Neural progenitor cell (in vitro differentiated cells): ENCODE measurements around the gene ZKSCAN1. TPM values are rescaled to one million over a fixed set of nuclear protein-coding genes. Genes with fewer than 3 reads are reported as not detected.

Source experiments
- DNase-seq: peaks from one replicate; pipeline ENCODE4 v3.0.0-alpha.2; 2016; ENCODE audit warnings: low spot score
- H2AFZ ChIP-seq: fragments of 200-600 bp; sonication (generic); replicated peaks from 2 replicates; pipeline ENCODE4 v1.6.1; 2016; ENCODE audit warnings: antibody characterized with exemption
- H3F3A ChIP-seq: fragments of 200-600 bp; sonication (generic); 2 replicates; pipeline ENCODE4 v1.6.1; 2016; ENCODE audit warnings: antibody characterized with exemption, low read depth
- H3K27ac ChIP-seq: fragments of 200-600 bp; sonication (generic); 2 replicates; pipeline ENCODE4 v1.5.1; 2016; ENCODE audit warnings: mild to moderate bottlenecking
- H3K27me3 ChIP-seq: fragments of 200-600 bp; sonication (generic); 2 replicates; pipeline ENCODE4 v1.6.1; 2016; ENCODE audit warnings: mild to moderate bottlenecking, moderate library complexity
- H3K36me3 ChIP-seq: fragments of 200-600 bp; sonication (generic); 2 replicates; pipeline ENCODE4 v1.5.1; 2016
- H3K4me1 ChIP-seq: fragments of 200-600 bp; sonication (generic); 2 replicates; pipeline ENCODE4 v1.6.1; 2016; ENCODE audit warnings: mixed run types
- H3K4me2 ChIP-seq: fragments of 200-600 bp; sonication (generic); 2 replicates; pipeline ENCODE4 v1.6.1; 2016
- H3K4me3 ChIP-seq: fragments of 200-600 bp; sonication (generic); 2 replicates; pipeline ENCODE4 v1.5.1; 2016
- H3K79me2 ChIP-seq: fragments of 200-600 bp; sonication (generic); 2 replicates; pipeline ENCODE4 v1.6.1; 2016; ENCODE audit warnings: low read depth
- H3K9ac ChIP-seq: fragments of 200-600 bp; sonication (generic); 2 replicates; pipeline ENCODE4 v1.6.1; 2016
- H3K9me3 ChIP-seq: fragments of 200-600 bp; sonication (generic); 2 replicates; pipeline ENCODE4 v1.5.1; 2016; ENCODE audit warnings: low read depth
- H4K20me1 ChIP-seq: fragments of 200-600 bp; sonication (generic); 2 replicates; pipeline ENCODE4 v1.6.1; 2016; ENCODE audit warnings: low read depth
- H3K27ac Mint-ChIP-seq: 3 replicates; pipeline ENCODE4 v1.8.0; 2021; ENCODE audit warnings: mixed read lengths
- H3K27me3 Mint-ChIP-seq: 2 replicates; pipeline ENCODE4 v1.8.0; 2022; ENCODE audit warnings: low read depth, mild to moderate bottlenecking, inconsistent platforms, moderate library complexity, mixed read lengths; ENCODE audit not compliant: insufficient read depth
- H3K36me3 Mint-ChIP-seq: 3 replicates; pipeline ENCODE4 v1.8.0; 2021; ENCODE audit warnings: mixed read lengths
- H3K4me1 Mint-ChIP-seq: 3 replicates; pipeline ENCODE4 v1.8.0; 2021; ENCODE audit warnings: mixed read lengths
- H3K4me3 Mint-ChIP-seq: 3 replicates; pipeline ENCODE4 v1.8.0; 2021; ENCODE audit warnings: mild to moderate bottlenecking, moderate library complexity, mixed read lengths
- H3K9me3 Mint-ChIP-seq: 3 replicates; pipeline ENCODE4 v1.8.0; 2020; ENCODE audit warnings: mixed read lengths
- CTCF ChIP-seq: fragments of 200-600 bp; sonication (generic); IDR thresholded peaks from 2 replicates; pipeline ENCODE4 v1.5.1; 2017; ENCODE audit warnings: antibody characterized with exemption, mild to moderate bottlenecking
- EZH2 ChIP-seq: fragments of 200-600 bp; sonication (generic); IDR thresholded peaks from 2 replicates; pipeline ENCODE4 v1.6.1; 2017; ENCODE audit warnings: antibody characterized with exemption, mild to moderate bottlenecking, moderate library complexity
- EZH2phosphoT487 ChIP-seq: fragments of 200-600 bp; sonication (generic); IDR thresholded peaks from 2 replicates; pipeline ENCODE4 v1.6.1; 2017; ENCODE audit warnings: antibody characterized with exemption
- total RNA-seq: library from RNA; depleted of rRNA; stranded (reverse); fragments of >200 nt; gene quantifications from 2 replicates; pipeline ENCODE4 v1.2.3, GENCODE V29; 2015; ENCODE audit warnings: low replicate concordance

Gene ZKSCAN1
- total RNA-seq, 1 donor from 2014 or later = 43.2 TPM

DNA sequence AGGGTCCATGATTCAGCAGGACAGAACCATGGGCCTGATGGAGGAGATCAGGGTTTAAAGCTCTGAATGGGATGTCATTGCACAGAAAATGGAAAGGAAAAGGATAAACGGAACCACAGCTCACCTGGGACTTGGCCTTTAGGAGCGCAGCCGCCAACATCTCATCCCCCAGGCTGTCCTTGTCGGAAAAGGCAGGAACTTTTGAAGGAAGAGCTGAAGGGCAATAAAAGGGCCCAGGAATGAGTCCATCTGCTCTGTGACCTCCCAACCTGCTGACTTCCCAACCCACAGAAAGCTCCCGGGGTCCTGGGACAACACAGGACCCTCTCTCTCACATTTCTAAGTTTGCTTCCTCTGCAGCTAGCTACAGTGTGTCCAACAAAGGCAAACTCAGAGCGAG lies 60.0 kb downstream of the ZKSCAN1 start:
- H3K36me3 Mint-ChIP-seq = peaks cover 88% of the 10 kb centered on the region
- Histone ChIP-seq H3K4me1 (peaks cover 7% of the 10 kb centered on the region), H3F3A (peaks cover 28% of the 10 kb centered on the region), H3K27ac (no peak overlapping the region), H3K9me3 (peaks cover 46% of the 10 kb centered on the region), H3K4me3 (no peak overlapping the region), H2AFZ (no peak overlapping the region), H3K4me2 (no peak overlapping the region), H3K79me2 (peaks cover 58% of the 10 kb centered on the region), H4K20me1 (peaks cover 8% of the 10 kb centered on the region), H3K36me3 (peaks cover 82% of the 10 kb centered on the region), H3K27me3 (no peaks in the 10 kb centered on the region), H3K9ac (no peak overlapping the region)
- no peak overlapping the region for H3K4me3 Mint-ChIP-seq
- H3K27me3 Mint-ChIP-seq = peaks cover 35% of the 10 kb centered on the region
- H3K27ac Mint-ChIP-seq = no peak overlapping the region
- TF ChIP-seq CTCF (no peak), EZH2 (no peak), EZH2phosphoT487 (no peak)
- DNase-seq = no peak
- peaks cover 81% of the 10 kb centered on the region for H3K9me3 Mint-ChIP-seq
- H3K4me1 Mint-ChIP-seq = peaks cover 4% of the 10 kb centered on the region

DNA sequence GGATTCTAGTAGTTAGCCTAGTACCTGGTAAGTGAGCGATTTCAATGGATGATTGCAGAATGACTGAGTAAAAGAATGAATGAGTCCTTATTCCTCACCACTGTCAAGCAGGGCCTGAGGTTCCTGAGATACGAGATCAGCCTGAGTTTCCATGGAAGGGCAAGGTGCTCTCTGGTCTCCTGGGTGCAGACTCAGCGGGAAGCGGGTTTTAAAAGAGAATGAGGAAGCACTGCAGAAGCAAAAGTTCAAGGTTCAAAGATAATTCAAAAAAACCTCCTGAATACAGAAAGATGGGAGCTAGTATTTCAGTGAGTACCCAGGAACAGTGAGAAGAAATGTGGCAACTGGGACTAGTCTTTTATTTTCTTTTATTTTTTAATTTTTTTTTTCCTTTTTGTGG lies 61.8 kb downstream of the ZKSCAN1 start:
- H3K4me3 ChIP-seq = no peak overlapping the region
- no peak for DNase-seq
- peaks cover 14% of the 10 kb centered on the region for H3F3A ChIP-seq
- Mint-ChIP-seq H3K27me3 (peaks cover 27% of the 10 kb centered on the region), H3K4me1 (peaks cover 9% of the 10 kb centered on the region), H3K9me3 (peaks cover 68% of the 10 kb centered on the region), H3K4me3 (peak overlapping the region; percentile 27), H3K27ac (no peak overlapping the region), H3K36me3 (peaks cover 75% of the 10 kb centered on the region)
- peaks cover 8% of the 10 kb centered on the region for H3K4me1 ChIP-seq
- H3K9me3 ChIP-seq = peaks cover 28% of the 10 kb centered on the region
- no peaks in the 10 kb centered on the region for H3K27me3 ChIP-seq
- no peak overlapping the region for H3K27ac ChIP-seq
- H2AFZ ChIP-seq = no peak overlapping the region
- no peak overlapping the region for H3K4me2 ChIP-seq
- peaks cover 9% of the 10 kb centered on the region for H4K20me1 ChIP-seq
- H3K79me2 ChIP-seq = peaks cover 70% of the 10 kb centered on the region
- no peak for TF ChIP-seq CTCF
- no peak for TF ChIP-seq EZH2
- no peak for TF ChIP-seq EZH2phosphoT487
- no peak overlapping the region for H3K9ac ChIP-seq
- H3K36me3 ChIP-seq = peaks cover 65% of the 10 kb centered on the region

DNA sequence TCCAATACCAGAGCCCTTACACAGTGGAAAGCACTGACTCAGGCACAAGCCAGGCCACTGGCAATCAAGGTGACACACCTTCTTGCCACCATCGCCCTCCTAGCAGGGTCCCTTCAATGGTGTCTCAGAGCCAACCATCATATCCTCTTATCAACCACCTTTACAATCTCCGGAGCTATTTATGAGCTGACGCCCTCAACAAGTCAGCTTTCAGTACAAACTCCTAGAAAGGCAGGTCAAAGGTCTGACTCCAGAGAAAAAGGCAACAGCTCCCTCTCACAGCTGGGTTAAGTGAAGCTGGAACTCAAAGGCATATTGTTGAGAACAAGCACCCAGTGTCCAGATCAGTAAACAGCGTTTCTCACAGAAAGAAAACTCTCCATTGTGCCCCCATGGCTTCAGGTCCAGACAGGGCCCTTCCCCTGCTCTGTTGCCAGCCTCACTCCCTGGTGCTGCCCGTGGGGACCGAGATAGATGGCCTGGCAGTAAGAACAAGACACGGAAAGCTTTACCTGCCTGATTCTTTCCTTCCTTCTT lies 63.7 kb downstream of the ZKSCAN1 start:
- peaks cover 52% of the 10 kb centered on the region for H3K9me3 Mint-ChIP-seq

More for the DNA sequence above, 63.7 kb downstream of the ZKSCAN1 start:
- Histone ChIP-seq H2AFZ (no peak overlapping the region), H3K9me3 (peaks cover 13% of the 10 kb centered on the region), H3F3A (peaks cover 21% of the 10 kb centered on the region), H3K36me3 (peaks cover 46% of the 10 kb centered on the region), H3K79me2 (peaks cover 70% of the 10 kb centered on the region), H3K27ac (no peak overlapping the region), H3K4me3 (no peak overlapping the region), H3K4me2 (peak overlapping the region; percentile 90), H3K4me1 (peaks cover 8% of the 10 kb centered on the region), H3K9ac (no peak overlapping the region), H4K20me1 (peaks cover 9% of the 10 kb centered on the region), H3K27me3 (no peaks in the 10 kb centered on the region)
- Mint-ChIP-seq H3K4me1 (peaks cover 14% of the 10 kb centered on the region), H3K36me3 (peaks cover 57% of the 10 kb centered on the region), H3K27me3 (peaks cover 22% of the 10 kb centered on the region), H3K27ac (no peak overlapping the region), H3K4me3 (peak overlapping the region; percentile 54)
- no peak for DNase-seq
- TF ChIP-seq EZH2phosphoT487 = no peak
- no peak for TF ChIP-seq EZH2
- no peak for TF ChIP-seq CTCF
